Upper lobe of left lung (tissue), 6 donors: ENCODE results near the gene SSBP3. TPM values are rescaled to one million over a fixed set of nuclear protein-coding genes. Genes with fewer than 3 reads are reported as not detected.

Experiments
- ATAC-seq, 2 donors: fragments of 200-7000 bp; cut with Tn5 transposase; one replicate each; pipeline ENCODE4 v1.9.1; 2022; ENCODE audit warnings: mild to moderate bottlenecking in 2 of 2, moderate library complexity in 2 of 2; ENCODE audit not compliant: low FRiP score in 2 of 2
- DNase-seq, 2 donors: peaks; one replicate each; pipeline ENCODE4 v3.0.0-alpha.2; 2019 to 2020
- H3K27ac ChIP-seq, 4 donors: fragments of 200-600 bp; sonication (generic); one replicate each; pipeline ENCODE4 v1.5.1; 2016 to 2019
- H3K27me3 ChIP-seq, 4 donors: fragments of 200-600 bp; sonication (generic); one replicate each; pipeline ENCODE4 v1.5.1; 2017 to 2019
- H3K36me3 ChIP-seq, 4 donors: fragments of 200-600 bp; sonication (generic); one replicate each; pipeline ENCODE4 v1.5.1; 2016 to 2019
- H3K4me1 ChIP-seq, 4 donors: fragments of 200-600 bp; sonication (generic); one replicate each; pipeline ENCODE4 v1.5.1; 2018 to 2019
- H3K4me3 ChIP-seq, 4 donors: fragments of 200-600 bp; sonication (generic); one replicate each; pipeline ENCODE4 v1.5.1; 2017 to 2019; ENCODE audit warnings: mild to moderate bottlenecking in 2 of 4, moderate library complexity in 1 of 4
- H3K9me3 ChIP-seq, 4 donors: fragments of 200-600 bp; sonication (generic); one replicate each; pipeline ENCODE4 v1.5.1; 2018 to 2019
- CTCF ChIP-seq, 6 experiments: fragments of 450-650 bp in 4 of 6; fragments of 200-600 bp in 2 of 6; sonication (generic) in 2 of 6; IDR thresholded peaks; one replicate each; pipeline ENCODE4 v1.5.1; 2016 to 2019; ENCODE audit warnings: antibody characterized with exemption in 6 of 6
- EP300 ChIP-seq, 4 donors: sonication (generic); formaldehyde crosslinking; IDR thresholded peaks; one replicate each; pipeline ENCODE4 v1.5.1; 2017; ENCODE audit warnings: antibody characterized with exemption in 4 of 4, control low read depth in 2 of 4
- POLR2A ChIP-seq, 4 donors: fragments of 450-650 bp; IDR thresholded peaks; one replicate each; pipeline ENCODE4 v1.5.1; 2016 to 2017; ENCODE audit warnings: antibody characterized with exemption in 4 of 4, mild to moderate bottlenecking in 2 of 4
- POLR2AphosphoS5 ChIP-seq, 2 donors: sonication (generic); formaldehyde crosslinking; IDR thresholded peaks; one replicate each; pipeline ENCODE4 v1.5.1; 2017; ENCODE audit warnings: antibody characterized with exemption in 2 of 2
- WGBS, 2 donors: methylation state at CpG; one replicate each; pipeline ENCODE4 v1.1.5; 2017 to 2018; 5-methylcytosine and 5-hydroxymethylcytosine counted together
- total RNA-seq, 6 donors: library from RNA; depleted of rRNA in 4 of 6; stranded (reverse); fragments of >200 nt in 4 of 6; gene quantifications; one replicate each; pipeline versions ENCODE4 v1.1.0 to v1.2.1, GENCODE V29; 2016 to 2021
- donor health status: DM: no; HTN: no; CAD: no; lungs with moderate emphysema.
- donor health status: DM: no; HTN: yes; CAD: no; lungs with severe emphysema.

The SSBP3 gene
- total RNA-seq, 6 donors from 2014 or later, result 17.8 to 35.6 (median 26.4) TPM

GRCh38 chr1:54230507-54231339 lies 175.5 kb downstream of the SSBP3 start:
- H3K27ac ChIP-seq, result no peak overlapping the region
- no peak overlapping the region for H3K4me3 ChIP-seq
- peaks cover 0 to 14% (median 2%) of the 10 kb centered on the region in 4 donors for H3K4me1 ChIP-seq
- H3K9me3 ChIP-seq, result no peaks in the 10 kb centered on the region
- TF ChIP-seq POLR2AphosphoS5 (IDR thresholded peaks at IDR 0.05) (no peak), CTCF (IDR thresholded peaks at IDR 0.05) (no peak)
- H3K36me3 ChIP-seq, result peaks cover 0 to 9% (median 5%) of the 10 kb centered on the region in 4 donors
- WGBS, 2 donors, result 64 to 76% methylated on average over 15 of the region's 15 CpGs
- DNase-seq (no peak), ATAC-seq (no peak)
- no peaks in the 10 kb centered on the region for H3K27me3 ChIP-seq

GRCh38 chr1:54229281-54229891 lies 176.8 kb downstream of the SSBP3 start:
- peaks cover 0 to 14% (median 6%) of the 10 kb centered on the region in 4 donors for H3K36me3 ChIP-seq
- no peak overlapping the region for H3K27ac ChIP-seq
- no peaks in the 10 kb centered on the region for H3K9me3 ChIP-seq
- TF ChIP-seq POLR2AphosphoS5 (IDR thresholded peaks at IDR 0.05) (no peak), POLR2A (IDR thresholded peaks at IDR 0.05) (no peak), EP300 (IDR thresholded peaks at IDR 0.05) (no peak), CTCF (IDR thresholded peaks at IDR 0.05) (no peak)
- no peak overlapping the region for H3K4me3 ChIP-seq
- H3K27me3 ChIP-seq, result no peaks in the 10 kb centered on the region
- DNase-seq, result no peak
- 45 to 56% methylated on average over 5 to 11 of the region's 11 CpGs for WGBS, 2 donors
- peak in 1 of 2 donors; percentile 16 for ATAC-seq
- H3K4me1 ChIP-seq, result peaks cover 0 to 14% (median 2%) of the 10 kb centered on the region in 4 donors

- ATAC-seq, result peak in 1 of 2 donors; percentile 11
- no peak overlapping the region for H3K27ac ChIP-seq
Observed at GRCh38 chr1:54228638-54229079, 177.5 kb downstream of the SSBP3 start.

GRCh38 chr1:54227891-54228310 lies 178.3 kb downstream of the SSBP3 start:
- no peak overlapping the region for H3K27ac ChIP-seq
- WGBS, 2 donors, result 64 to 67% methylated on average over 16 to 17 of the region's 17 CpGs
- H3K36me3 ChIP-seq, result peaks cover 0 to 18% (median 8%) of the 10 kb centered on the region in 4 donors
- H3K9me3 ChIP-seq, result no peaks in the 10 kb centered on the region
- no peaks in the 10 kb centered on the region for H3K27me3 ChIP-seq
- H3K4me1 ChIP-seq, result peaks cover 0 to 14% (median 2%) of the 10 kb centered on the region in 4 donors
- TF ChIP-seq CTCF (IDR thresholded peaks at IDR 0.05) (peak in 1 of 6 experiments; percentile 10), POLR2A (IDR thresholded peaks at IDR 0.05) (no peak)
- DNase-seq, result no peak
- no peak overlapping the region for H3K4me3 ChIP-seq
- ATAC-seq, result no peak

More at GRCh38 chr1:54228638-54229079, 177.5 kb downstream of the SSBP3 start:
- Histone ChIP-seq H3K4me1 (peaks cover 0 to 14% (median 2%) of the 10 kb centered on the region in 4 donors), H3K36me3 (peaks cover 0 to 17% (median 8%) of the 10 kb centered on the region in 4 donors), H3K9me3 (no peaks in the 10 kb centered on the region), H3K4me3 (no peak overlapping the region), H3K27me3 (no peaks in the 10 kb centered on the region)
- DNase-seq, result peak in 1 of 2 donors; percentile 82
- TF ChIP-seq POLR2A (IDR thresholded peaks at IDR 0.05) (no peak), CTCF (IDR thresholded peaks at IDR 0.05) (no peak), POLR2AphosphoS5 (IDR thresholded peaks at IDR 0.05) (no peak), EP300 (IDR thresholded peaks at IDR 0.05) (no peak)
- 60 to 96% methylated on average over 1 to 8 of the region's 13 CpGs for WGBS, 2 donors
